NK-92 (cell line): ENCODE results near the gene CPED1.

Experiments
- DNase-seq: peaks from one replicate; lab custom pipeline; 2025; ENCODE audit not compliant: unreplicated experiment; lab: John Stamatoyannopoulos, UW

CPED1 gene

DNA sequence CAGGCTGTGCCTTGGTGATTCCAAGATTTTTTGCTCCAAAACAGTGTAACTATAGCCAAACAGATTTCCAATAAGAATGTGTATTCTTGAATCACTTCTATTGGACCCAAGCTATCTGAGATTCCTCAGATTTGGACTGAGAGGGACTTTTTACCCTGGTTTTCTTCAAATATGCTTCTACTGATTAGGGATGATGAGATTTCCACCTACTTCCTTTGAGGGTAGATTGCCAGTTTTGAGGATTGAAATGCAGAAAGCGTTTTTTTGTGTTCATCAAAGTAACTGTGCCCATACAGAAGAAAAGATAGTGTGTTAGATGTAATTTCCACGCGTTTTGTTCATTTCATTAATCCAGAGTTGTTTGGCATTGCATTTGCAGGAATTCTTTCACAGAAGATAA is 144.9 kb downstream of the CPED1 start:
- no peak for DNase-seq

DNA sequence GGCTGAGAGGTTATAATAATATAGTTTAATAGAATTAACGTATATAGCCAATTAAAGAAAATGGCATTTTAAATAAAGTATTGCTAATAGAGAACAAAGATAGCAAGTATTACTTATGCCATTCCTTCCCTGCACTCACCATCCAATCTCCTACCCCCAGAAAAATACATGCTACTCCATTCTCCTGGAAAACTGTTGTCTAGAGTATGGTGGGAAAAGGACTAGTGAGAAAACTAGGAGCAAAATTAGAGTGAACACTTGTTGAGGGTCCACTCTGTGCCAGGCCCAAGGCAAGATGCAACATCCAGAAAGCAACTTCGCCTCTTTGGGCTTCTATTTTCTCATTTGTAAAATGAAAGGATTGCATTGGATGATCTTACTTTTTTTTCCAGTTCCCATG is 149.1 kb downstream of the CPED1 start:
- DNase-seq = no peak

DNA sequence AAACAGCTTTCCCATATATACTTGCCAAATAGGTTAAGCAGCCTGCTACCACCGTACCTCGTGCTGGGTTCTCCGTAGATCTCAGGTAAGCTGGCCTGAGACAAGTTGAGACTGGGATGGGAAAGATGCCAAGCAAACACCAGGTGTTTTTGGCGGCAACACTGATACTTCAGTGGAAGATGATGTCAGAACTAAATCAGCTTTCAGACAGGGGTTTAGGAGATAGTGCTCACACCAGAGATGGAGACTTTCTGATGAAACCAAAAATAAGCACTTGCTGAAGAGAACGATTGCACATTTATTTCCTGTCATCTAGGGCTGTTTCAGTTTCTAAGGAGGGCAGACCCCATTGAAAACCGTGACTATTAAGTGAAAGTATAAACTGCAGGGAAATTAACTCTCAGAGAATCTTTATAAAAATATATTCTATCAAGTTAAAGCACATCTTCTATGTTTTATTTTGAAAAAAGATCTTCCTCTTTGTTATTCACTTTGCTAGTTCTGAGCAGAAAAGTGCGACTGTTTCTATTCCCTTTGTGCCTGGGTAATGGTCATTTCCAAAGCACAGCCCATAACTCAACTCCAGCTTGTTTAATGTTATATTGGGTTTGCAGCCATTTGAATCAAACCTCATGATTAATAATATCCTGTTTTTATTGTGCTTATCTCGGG is 149.9 kb downstream of the CPED1 start:
- no peak for DNase-seq

DNA sequence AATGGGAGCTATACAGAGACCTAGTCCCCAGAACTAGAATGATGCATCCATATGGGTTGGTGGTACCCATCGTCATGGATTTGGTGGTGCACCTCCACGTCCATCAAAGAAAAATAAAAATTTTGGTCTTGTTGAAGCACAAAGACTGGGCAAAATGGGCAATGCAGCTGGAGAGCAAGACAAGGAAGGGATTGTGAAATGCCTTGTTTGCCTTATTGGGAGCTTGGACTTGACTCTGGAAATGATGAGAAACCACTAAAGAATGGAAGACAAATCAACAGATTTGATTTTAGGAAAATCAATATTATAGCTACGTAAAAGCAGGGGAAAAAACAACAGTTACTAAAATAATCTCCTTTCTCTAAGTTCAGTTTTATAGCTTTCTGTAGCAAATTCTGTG is 150.9 kb downstream of the CPED1 start:
- DNase-seq = no peak

DNA sequence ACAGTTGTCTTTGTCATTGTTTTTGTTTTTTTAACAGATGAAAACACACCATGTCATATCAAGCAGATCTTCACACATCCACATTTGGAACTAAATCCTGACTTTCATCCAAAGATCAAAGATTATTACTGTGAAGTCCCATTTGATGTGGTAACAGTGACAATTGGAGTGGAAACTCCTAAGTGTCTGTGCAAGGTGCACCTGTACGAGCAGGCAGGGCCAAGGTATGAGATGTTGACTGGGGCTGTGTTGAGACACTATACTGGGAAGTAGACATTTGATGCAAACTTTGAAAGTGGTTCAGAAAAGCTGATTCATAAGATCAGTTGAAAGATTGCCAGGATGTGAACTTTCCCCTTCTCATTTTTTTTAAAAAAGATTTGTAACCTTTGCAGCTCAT is 152.3 kb downstream of the CPED1 start:
- DNase-seq = no peak

DNA sequence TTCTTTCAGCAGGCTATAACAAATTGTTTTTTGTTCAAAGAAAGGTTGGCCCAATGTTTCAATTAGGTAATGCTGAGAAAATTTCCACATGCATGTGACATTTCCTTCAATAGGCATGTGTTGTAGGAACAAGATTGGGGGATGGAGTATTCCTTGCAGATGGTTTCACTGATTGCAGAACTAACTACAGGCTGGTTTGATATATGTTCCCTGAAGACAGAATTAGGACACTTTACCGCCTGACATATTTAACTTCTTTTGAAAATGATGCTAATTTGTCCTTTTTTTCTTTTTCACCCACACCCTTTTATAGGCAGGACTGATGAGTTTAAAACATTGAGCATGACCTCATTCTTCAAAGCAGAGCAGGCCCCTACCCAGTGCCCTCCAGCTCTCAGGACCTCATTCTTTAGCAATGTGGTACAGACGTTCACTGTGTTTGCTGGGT is 163.3 kb downstream of the CPED1 start:
- DNase-seq = no peak

DNA sequence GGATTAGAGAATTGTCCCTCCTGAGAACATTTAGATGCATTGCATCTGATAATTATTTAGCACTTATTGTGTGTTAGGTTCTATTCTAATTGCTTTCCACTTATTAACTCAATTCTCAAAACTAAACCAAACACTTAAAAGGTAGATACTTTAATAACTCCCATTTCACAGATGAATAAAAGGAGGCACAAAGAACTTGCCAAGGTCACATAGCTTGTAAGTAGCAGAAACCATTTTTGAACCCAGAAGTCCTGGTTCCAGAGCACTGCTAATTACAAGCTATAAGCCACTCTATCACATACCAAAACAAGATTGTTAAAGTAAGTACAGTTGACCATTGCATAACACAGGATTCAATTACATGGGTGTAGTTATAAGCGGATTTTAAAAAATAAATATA is 164.9 kb downstream of the CPED1 start:
- no peak for DNase-seq

DNA sequence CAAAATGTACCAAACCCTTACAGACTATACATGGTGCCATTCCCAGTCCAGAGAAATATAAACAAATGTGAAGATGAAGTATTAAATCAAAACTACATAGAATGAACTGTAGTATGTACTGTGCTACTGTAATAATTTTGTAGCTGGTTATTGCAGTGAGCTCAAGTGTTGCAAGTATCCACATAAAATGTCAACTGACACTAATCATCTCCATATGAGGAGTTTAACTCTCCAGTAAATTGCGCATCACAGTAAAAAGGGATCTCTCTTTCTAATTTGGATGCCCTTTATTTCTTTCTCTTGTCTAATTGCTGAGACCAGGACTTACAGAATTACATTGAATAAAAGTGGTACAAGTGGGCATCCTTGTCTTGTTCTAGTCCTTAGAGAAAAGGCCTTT is 165.5 kb downstream of the CPED1 start:
- no peak for DNase-seq

DNA sequence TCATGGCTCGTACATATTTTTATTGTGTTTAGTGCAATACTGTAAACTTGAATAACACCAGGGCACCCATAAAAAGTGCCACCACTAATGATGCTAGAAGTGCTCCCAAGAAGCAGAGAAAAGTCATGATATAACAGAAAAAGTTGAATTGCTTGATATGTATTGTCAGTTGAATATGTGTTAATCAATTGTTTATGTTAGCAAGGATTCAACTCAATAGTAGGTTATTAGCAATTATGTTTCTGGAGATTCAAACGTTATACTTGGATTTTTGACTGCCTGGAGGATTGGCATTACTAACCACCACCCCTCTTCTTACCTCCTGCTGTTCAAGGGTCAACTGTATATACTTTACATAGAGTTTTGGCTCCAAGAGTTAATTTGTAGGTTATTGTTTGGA is 168.3 kb downstream of the CPED1 start:
- DNase-seq = no peak

DNA sequence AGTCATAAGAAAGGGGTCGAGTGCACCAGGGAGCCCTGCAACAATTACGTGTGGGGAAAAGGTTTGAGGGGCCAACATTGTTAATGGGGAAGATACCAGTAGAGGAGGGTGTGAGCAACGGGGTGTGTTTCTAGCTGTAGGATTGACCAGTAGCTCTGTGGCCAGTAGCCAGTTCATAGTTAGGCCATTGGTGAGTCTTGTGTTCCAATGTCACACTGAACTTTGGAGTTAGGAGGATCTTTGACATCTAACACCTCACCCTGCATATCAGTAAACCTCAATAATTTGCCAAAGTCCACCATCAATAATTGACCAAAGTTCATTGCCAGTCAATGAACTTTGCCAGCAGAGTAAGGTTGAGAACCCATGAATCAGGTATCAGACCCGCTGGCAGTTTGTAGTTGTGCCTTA is 168.8 kb downstream of the CPED1 start:
- no peak for DNase-seq

DNA sequence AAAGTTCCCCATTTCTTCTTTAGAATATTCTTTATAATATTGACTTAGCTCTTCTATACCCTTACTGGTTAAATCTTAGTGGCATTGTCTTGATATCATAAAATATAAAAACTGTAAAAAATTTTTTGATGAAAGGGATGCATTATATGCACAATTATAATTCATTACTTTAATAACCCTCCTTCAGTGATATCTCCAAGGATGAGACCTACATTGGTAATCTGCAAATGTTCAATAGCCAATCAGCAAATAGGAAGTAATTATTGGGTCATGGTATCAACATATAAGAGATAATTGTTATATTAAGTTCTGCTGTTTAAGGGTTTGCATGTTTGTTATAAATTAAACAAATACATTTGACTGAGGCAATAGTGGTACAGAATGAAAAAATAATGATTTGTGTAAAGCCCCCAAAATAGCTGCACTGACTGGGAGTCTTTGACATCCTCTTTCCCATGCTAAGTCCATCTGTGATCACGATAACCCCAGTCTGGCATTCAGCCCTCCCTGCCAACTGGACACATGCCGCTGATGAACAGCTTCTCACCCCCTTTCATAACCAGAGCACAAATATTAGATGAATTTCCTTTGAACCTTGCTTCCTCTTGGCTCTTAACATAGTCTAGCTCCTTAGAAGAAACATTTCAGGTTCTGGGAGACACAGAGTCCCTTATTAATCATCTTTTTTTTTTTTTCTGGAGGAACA is 169.5 kb downstream of the CPED1 start:
- DNase-seq = no peak

DNA sequence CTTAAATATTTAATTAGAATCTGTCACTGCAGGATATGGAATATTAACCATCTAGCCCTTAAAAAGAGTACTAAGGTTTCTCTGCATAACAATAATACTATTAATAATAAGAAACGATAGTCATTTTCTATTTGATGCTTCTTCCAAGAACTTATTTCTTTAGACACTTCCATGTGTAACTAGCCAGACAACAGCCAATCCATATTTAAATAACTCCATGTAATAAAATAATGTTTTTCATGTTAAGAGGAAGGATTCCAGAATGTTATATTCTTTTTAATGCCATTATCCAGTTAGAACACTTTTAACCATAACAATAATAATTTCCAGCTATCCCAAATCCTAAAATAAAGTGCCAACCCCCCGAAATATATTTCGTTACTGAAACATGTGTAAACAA is 170.2 kb downstream of the CPED1 start:
- DNase-seq = no peak

DNA sequence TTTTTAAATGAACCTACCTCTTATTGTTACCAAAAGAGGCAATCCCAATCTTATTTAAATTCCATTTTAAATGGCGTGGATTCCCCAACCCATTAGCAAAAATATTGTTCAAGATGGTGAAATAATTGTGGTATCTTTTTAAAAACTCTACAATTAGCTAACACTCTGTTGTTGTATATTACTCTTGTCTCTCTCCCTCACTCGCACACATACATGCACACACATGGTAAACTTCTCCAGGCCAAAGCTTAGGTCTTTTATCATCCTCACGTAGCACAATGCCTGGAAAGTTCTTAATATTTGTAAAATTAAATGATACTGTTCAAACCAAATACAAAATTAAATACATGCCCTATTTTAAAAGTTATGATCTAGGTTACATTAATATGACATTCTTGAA is 171.0 kb downstream of the CPED1 start:
- DNase-seq = no peak

DNA sequence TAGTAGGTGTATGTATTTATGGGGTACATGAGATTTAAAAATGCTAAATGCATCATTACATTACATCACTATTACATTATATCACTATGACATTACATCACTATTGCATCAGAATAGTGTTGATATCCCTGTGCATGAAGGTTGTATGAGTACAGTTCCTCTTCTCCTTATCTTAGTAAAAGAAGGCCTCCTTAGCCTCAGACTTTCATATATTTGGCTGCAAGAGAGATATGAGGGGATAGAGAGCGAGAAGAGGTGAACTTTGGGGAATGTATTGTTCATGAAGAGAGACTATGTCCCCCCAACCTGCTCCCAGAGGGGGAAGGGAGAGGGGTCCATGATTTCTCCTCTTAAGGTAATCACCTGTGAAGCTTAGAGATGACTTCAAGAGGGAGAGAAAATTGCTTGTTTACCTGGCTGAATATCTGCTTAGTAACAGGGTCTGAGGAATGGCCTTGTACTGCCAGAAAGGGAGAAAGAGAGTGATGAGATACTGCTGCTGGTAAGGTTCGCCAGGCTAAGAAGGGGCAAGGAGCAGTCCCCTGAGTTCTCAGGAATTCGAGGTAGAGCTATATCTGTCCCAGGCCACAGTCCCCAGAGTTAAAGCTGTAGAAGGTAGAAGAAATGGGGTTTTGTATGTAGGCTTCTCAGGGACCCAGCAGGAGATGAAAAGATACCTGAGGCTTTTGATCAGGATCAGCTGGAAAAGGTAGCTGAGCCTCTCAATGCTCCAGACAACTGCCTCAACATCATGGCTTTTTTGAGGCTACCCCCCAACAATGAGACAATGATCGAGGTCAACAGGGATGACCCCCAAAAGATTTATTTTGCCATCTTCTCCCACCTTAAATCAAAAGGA is 171.9 kb downstream of the CPED1 start:
- no peak for DNase-seq

DNA sequence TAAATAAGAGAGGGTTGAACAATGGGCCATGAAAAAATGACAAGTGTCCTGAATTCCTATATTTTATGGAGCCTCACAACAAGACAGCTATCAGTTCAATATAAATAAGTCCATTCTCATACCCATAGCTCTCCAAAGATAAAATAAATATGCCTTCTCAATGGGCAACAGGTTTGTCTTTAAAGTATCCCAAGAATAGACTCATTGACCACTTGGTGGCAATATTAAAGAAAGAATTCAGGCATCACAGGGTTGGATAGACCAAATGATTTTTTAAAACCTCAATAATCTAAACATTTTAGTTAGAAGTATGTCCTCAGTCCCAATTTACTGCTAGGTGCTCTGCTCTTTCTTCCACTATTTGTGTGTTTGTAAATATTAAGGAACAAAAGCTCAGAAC is 175.2 kb downstream of the CPED1 start:
- DNase-seq = no peak

DNA sequence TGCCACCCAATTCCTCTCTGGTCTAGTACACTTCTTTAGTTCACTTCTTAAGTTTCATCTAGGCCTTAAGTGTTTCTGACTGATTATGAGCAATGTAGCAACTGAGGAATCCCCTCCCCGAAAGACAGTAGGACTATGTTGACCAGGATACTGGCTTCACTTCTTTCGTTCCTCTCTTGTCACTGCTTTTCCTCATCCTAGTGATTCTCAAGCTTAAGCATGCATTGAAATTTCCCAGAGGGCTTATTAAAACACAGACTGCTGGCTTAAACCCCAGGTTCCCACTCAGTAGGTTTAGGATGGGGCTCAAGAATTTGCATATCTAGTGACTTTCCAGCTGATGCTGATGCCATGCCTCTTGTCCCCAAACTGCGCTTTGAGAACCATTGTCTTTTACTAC is 175.7 kb downstream of the CPED1 start:
- DNase-seq = no peak

DNA sequence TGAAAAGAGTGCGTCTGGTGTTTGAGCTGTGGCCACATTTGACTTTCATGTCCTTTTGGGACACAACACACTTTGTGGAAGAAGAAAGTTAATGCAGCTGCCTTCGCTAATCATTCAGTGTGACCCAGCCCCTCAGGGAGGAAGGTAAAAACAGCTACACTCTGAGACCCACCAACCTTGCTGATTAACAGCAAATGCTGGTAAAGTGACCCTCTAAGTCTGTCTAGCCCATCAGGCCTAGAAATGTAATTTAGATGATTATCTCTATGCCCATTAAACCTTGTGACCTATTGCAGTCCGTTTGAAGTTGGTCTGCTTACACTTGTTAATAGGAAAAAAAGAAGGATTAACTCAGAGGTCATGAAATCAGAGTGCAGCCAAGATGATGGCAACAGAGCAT is 178.4 kb downstream of the CPED1 start:
- no peak for DNase-seq

DNA sequence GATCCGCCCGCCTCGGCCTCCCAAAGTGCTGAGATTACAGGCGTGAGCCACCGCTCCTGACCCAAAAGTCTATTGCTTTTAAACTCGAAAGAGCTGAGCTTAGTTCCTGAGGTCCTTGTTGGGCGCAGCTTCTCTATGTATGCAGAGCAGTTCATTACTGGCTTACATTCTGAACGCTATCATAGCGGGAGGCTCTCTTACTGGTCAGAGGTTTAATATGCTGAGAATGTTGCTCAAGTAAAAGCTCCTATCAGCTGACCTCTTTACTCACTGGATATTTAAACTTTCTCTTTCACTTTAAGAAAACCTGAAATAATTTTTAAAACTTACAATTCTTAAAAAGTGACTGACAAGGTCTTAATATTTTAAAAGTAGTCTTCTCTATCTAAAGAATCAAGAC is 179.5 kb downstream of the CPED1 start:
- DNase-seq = no peak

DNA sequence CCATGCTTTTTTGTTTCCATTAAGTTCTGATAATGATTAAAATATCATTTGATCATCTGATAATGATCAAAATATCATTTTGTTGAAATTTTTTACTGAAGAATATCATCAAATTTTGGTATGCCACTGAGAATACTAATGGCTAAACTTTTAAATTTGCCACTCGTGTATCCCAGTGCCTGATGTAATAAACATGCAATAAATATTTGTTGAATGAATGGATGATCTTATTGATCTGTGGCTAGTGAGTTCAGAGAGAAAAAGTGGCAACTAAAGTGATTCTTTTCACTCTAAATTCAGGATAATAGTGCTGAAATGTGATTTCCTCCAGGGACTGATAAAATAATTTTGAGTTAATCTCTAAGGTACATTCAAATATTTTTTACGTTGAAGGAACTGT is 181.0 kb downstream of the CPED1 start:
- DNase-seq = no peak

DNA sequence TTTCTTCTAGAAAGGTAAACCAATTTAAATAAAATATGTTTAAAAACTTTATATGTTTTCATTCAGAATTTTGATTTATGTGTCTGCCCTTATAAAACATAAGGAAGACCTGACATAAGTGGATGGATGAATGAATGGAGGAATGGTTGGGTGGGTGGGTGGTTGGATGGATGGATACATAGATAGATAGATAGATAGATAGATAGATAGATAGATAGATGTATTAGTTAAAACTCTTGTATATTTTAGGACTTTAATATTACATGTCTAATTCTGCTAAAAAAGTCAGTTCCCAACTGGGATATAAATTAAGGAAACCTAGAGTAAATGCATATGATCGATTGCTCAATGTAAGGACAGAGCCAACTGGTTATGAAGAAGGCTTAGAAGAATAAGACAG is 184.0 kb downstream of the CPED1 start:
- DNase-seq = no peak

DNA sequence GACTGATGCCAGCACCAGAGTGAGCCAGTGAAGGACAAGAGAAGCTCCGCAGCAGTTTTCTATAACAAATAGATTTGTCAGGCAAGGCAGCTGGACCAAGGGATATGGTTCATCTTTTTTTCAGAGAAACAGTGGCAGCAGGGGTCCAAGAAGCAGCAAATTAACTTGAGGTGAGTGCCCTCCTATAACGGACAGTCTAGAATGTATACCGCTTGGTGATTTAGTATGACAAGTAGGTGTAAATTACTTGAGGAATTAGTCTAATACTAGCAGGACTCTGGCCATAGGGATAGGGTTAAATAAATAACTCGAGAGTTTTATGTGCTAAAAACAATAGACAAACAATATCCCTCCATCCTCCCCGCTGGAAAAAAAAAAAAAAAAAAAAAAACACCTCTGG is 187.3 kb downstream of the CPED1 start:
- no peak for DNase-seq

DNA sequence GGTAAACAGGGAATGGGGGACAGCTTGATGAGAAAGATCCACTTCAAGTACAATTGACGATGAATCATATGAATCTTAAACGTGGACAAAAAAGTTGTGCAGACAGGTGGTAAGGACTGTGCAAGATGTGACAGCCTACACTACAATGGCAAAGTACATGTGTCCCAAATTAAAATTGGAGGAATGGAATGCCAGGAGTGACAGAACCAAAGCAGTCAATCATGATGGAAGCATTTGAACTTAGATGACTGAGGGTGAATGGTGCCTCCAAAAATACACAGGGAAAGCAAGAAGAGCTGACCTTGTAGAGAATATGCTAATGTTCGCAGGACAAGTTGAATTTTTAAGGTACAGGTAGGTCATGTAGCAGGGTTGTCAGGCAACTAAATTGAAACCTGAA is 189.9 kb downstream of the CPED1 start:
- DNase-seq = no peak
